Uterus (tissue), 2 donors: ENCODE data around the gene TBC1D14.
"Not testable (repeated sequence)": the region's sequence is repeated elsewhere in the genome, so short reads cannot be mapped to it uniquely, and the experiment has no call there.

ENCODE experiments used
- POLR2A ChIP-seq, 2 donors: fragments of 450-650 bp; IDR thresholded peaks; one replicate each; pipeline ENCODE4 v1.6.1; 2016; ENCODE audit warnings: antibody characterized with exemption in 2 of 2, mild to moderate bottlenecking in 1 of 2, moderate library complexity in 1 of 2
- TF ChIP-seq, protein P1 (sequence below), 4 experiments: fragments of 200-600 bp in 2 of 4; fragments of 450-650 bp in 2 of 4; sonication (generic) in 2 of 4; IDR thresholded peaks; one replicate each; pipeline ENCODE4 v1.5.1; 2016 to 2019; ENCODE audit warnings: antibody characterized with exemption in 4 of 4, mild to moderate bottlenecking in 2 of 4, moderate library complexity in 1 of 4

DNA sequence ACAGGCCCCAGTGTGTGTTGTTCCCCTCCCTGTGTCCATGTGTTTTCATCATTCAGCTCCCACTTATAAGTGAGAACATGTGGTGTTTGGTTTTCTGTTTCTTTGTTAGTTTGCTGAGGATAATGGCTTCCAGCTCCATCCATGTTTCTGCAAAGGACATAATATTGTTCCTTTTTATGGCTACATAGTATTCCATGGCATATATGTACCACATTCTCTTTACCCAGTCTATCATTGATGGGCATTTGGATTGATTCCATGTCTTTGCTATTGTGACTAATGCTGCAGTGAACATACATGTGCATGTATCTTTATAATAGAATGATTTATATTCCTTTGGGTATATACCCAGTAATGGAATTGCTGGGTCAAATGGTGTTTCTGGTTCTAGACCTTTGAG is 169.9 kb downstream of the TBC1D14 start:
- TF ChIP-seq, protein P1, sequence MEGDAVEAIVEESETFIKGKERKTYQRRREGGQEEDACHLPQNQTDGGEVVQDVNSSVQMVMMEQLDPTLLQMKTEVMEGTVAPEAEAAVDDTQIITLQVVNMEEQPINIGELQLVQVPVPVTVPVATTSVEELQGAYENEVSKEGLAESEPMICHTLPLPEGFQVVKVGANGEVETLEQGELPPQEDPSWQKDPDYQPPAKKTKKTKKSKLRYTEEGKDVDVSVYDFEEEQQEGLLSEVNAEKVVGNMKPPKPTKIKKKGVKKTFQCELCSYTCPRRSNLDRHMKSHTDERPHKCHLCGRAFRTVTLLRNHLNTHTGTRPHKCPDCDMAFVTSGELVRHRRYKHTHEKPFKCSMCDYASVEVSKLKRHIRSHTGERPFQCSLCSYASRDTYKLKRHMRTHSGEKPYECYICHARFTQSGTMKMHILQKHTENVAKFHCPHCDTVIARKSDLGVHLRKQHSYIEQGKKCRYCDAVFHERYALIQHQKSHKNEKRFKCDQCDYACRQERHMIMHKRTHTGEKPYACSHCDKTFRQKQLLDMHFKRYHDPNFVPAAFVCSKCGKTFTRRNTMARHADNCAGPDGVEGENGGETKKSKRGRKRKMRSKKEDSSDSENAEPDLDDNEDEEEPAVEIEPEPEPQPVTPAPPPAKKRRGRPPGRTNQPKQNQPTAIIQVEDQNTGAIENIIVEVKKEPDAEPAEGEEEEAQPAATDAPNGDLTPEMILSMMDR (IDR thresholded peaks at IDR 0.05): not testable (repeated sequence)
- not testable (repeated sequence) for TF ChIP-seq POLR2A (IDR thresholded peaks at IDR 0.05)
